Stimulated activated CD4-positive, alpha-beta T cell treated with anti-CD3 and anti-CD28 coated beads, Interleukin-1b, Interleukin-23, amount 100 ng/mL, for 4 hours (primary cell): ENCODE results near the gene CUX1.
A peak's percentile ranks its signal among the peaks of the same experiment; 100 is the strongest.
"Not testable (repeated sequence)": the region's sequence is repeated elsewhere in the genome, so short reads cannot be mapped to it uniquely, and the experiment has no call there.

Experiments used
- DNase-seq, 2 donors: peaks; one replicate each; pipeline ENCODE4 v3.0.0-alpha.2; 2020; ENCODE audit warnings: low read depth in 2 of 2

The CUX1 gene

GRCh38 chr7:102285540-102286236 lies 468.3 kb downstream of the CUX1 start:
- no peak for DNase-seq

GRCh38 chr7:102286237-102287110 lies 469.0 kb downstream of the CUX1 start, which contains the start of gene SH2B2:
SH2B2 (plus strand) TSS chr7:102286868; CDS start chr7:102300551, 13,683 bp downstream.
- DNase-seq, result peak in 1 of 2 donors; percentile 46

- DNase-seq, result no peak
Measured at GRCh38 chr7:102287111-102287980, 469.9 kb downstream of the CUX1 start.

GRCh38 chr7:102287981-102288278 lies 470.5 kb downstream of the CUX1 start:
- no peak for DNase-seq

GRCh38 chr7:102288285-102288930 lies 471.0 kb downstream of the CUX1 start:
- no peak for DNase-seq

- no peak for DNase-seq
Measured at GRCh38 chr7:102289057-102289456, 471.6 kb downstream of the CUX1 start.

GRCh38 chr7:102291056-102291915 lies 473.9 kb downstream of the CUX1 start:
- DNase-seq, result peak in 1 of 2 donors; percentile 23

GRCh38 chr7:102291916-102292267 lies 474.5 kb downstream of the CUX1 start:
- no peak for DNase-seq

- no peak for DNase-seq
Measured at GRCh38 chr7:102292813-102293798, 475.7 kb downstream of the CUX1 start.

GRCh38 chr7:102294589-102294988 lies 477.2 kb downstream of the CUX1 start:
- no peak for DNase-seq

- DNase-seq, result no peak
Measured at GRCh38 chr7:102295346-102296178, 478.1 kb downstream of the CUX1 start.

- no peak for DNase-seq
Measured at GRCh38 chr7:102296179-102296438, 478.7 kb downstream of the CUX1 start.

- no peak for DNase-seq
Measured at GRCh38 chr7:102296514-102296913, 479.1 kb downstream of the CUX1 start.

GRCh38 chr7:102297487-102298218 lies 480.2 kb downstream of the CUX1 start:
- no peak for DNase-seq

GRCh38 chr7:102300643-102301221 lies 483.3 kb downstream of the CUX1 start:
- DNase-seq, result no peak

- not testable (repeated sequence) for DNase-seq
Measured at GRCh38 chr7:102301367-102301766, 483.9 kb downstream of the CUX1 start.

GRCh38 chr7:102302025-102302424 lies 484.6 kb downstream of the CUX1 start:
- DNase-seq, result no peak
